SK-N-SH treated with all-trans-retinoic acid at 6 μM for 48 hours (cell line): ENCODE results near the gene MYH11.
"Not testable (repeated sequence)": the region's sequence is repeated elsewhere in the genome, so short reads cannot be mapped to it uniquely, and the experiment has no call there.

Experiments
- PATZ1 ChIP-seq: fragments of 250-450 bp; sonication (Bioruptor Pico); IDR thresholded peaks from 2 replicates; pipeline ENCODE4 v1.8.0; 2020; ENCODE audit warnings: mild to moderate bottlenecking, moderate library complexity, borderline replicate concordance
- TOX ChIP-seq: fragments of 250-450 bp; sonication (Bioruptor Pico); IDR thresholded peaks from 2 replicates; pipeline ENCODE4 v1.8.0; 2021; ENCODE audit warnings: mild to moderate bottlenecking, moderate library complexity, borderline replicate concordance

DNA sequence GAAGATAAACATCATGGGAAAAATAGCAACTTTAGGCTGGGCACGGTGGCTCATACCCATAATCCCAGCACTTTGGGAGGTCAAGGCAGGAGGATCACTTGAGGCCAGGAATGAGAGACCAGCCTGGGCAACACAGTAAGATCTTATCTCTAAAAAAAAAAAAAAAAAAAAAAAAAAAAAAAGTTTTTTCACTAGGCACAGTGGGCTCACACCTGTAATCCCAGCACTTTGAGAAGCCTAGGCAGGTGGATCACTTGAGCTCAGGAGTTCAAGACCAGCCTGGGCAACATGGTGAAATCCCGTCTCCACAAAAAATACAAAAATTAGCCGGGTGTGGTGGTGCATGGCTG is 44.5 kb downstream of the MYH11 start:
- not testable (repeated sequence) for TF ChIP-seq TOX, PATZ1 (CRISPR knock-in tag)
